OCI-LY7 (cell line): ENCODE data around the gene USP22. TPM values are rescaled to one million over a fixed set of nuclear protein-coding genes. Genes with fewer than 3 reads are reported as not detected.

Source experiments
- BruUV-seq: library from RNA; stranded (reverse); fragments of 400-500 nt; replicated peaks from 2 replicates; lab custom pipeline; 2021; lab: Mats Ljungman, UMichigan
- CTCF ChIA-PET: fragments of 300-600 bp; sonication (Branson Sonifier 250); formaldehyde crosslinking; loops from one replicate; lab custom pipeline; 2022; ENCODE audit warnings: antibody characterized with exemption; ENCODE audit not compliant: unreplicated experiment; lab: Charles Lee
- POLR2A ChIA-PET: fragments of 300-600 bp; sonication (Branson Sonifier 250); formaldehyde crosslinking; loops from one replicate; lab custom pipeline; 2022; ENCODE audit warnings: antibody characterized with exemption; lab: Charles Lee
- DNase-seq: peaks from one replicate; pipeline ENCODE4 v3.0.0-alpha.2; 2015; ENCODE audit warnings: low spot score
- H2AFZ ChIP-seq: fragments of 200-600 bp; sonication (generic), shearing (Covaris generic); 2 replicates; pipeline ENCODE4 v1.6.1; 2014; ENCODE audit warnings: mild to moderate bottlenecking, antibody characterized with exemption, low read length, moderate library complexity
- H3K27ac ChIP-seq: fragments of 200-600 bp; sonication (generic); 2 replicates; pipeline ENCODE4 v1.5.1; 2014; ENCODE audit warnings: mixed run types, low read depth, mild to moderate bottlenecking, moderate library complexity, low read length, inconsistent platforms; ENCODE audit not compliant: poor library complexity, severe bottlenecking
- H3K36me3 ChIP-seq: fragments of 200-600 bp; sonication (generic); 2 replicates; pipeline ENCODE4 v1.6.1; 2014; ENCODE audit warnings: mild to moderate bottlenecking, antibody characterized with exemption, low read length, moderate library complexity, mixed read lengths; ENCODE audit not compliant: insufficient read depth
- H3K4me1 ChIP-seq: fragments of 200-600 bp; sonication (generic); 2 replicates; pipeline ENCODE4 v1.5.1; 2014; ENCODE audit warnings: mild to moderate bottlenecking, low read length; ENCODE audit not compliant: insufficient read depth, poor library complexity, severe bottlenecking
- H3K4me2 ChIP-seq: fragments of 200-600 bp; sonication (generic); 2 replicates; pipeline ENCODE4 v1.6.1; 2014; ENCODE audit warnings: mild to moderate bottlenecking, low read length
- H3K4me3 ChIP-seq: fragments of 200-600 bp; sonication (generic); 2 replicates; pipeline ENCODE4 v1.5.1; 2014; ENCODE audit warnings: mild to moderate bottlenecking, low read depth, low read length; ENCODE audit not compliant: poor library complexity, severe bottlenecking
- H3K79me2 ChIP-seq: fragments of 200-600 bp; sonication (generic); 2 replicates; pipeline ENCODE4 v1.6.1; 2016; ENCODE audit warnings: low read depth, mild to moderate bottlenecking, low read length, moderate library complexity, mixed read lengths; ENCODE audit not compliant: insufficient read depth
- H3K9me2 ChIP-seq: fragments of 200-600 bp; sonication (generic); 2 replicates; pipeline ENCODE4 v1.6.1; 2016; ENCODE audit warnings: mild to moderate bottlenecking, low read length, mixed read lengths; ENCODE audit not compliant: insufficient read depth
- H3K9me3 ChIP-seq: fragments of 200-600 bp; sonication (generic); 2 replicates; pipeline ENCODE4 v1.6.1; 2014; ENCODE audit warnings: mild to moderate bottlenecking, mixed run types, low read length, mixed read lengths
- H4K20me1 ChIP-seq: fragments of 200-600 bp; sonication (generic); 2 replicates; pipeline ENCODE4 v1.6.1; 2014; ENCODE audit warnings: mild to moderate bottlenecking, antibody characterized with exemption, low read length, moderate library complexity, mixed read lengths; ENCODE audit not compliant: insufficient read depth
- CTCF ChIP-seq: fragments of 200-600 bp; sonication (generic); conservative IDR thresholded peaks from 2 replicates; pipeline ENCODE4 v1.5.1; 2014; ENCODE audit warnings: mild to moderate bottlenecking, antibody characterized with exemption, low read length, moderate library complexity, mixed read lengths
- EZH2phosphoT487 ChIP-seq: fragments of 200-600 bp; sonication (generic); IDR thresholded peaks from 2 replicates; pipeline ENCODE4 v1.6.1; 2018; ENCODE audit warnings: low read depth, borderline replicate concordance, mild to moderate bottlenecking, mixed run types, antibody characterized with exemption, low read length, moderate library complexity, mixed read lengths
- intact Hi-C: fragments of 100-400 bp; cut with micrococcal nuclease; formaldehyde crosslinking; loops from one replicate; pipeline ENCODE4 v1.10.0; 2022; ENCODE audit not compliant: unreplicated experiment
- total RNA-seq, 2 experiments: library from RNA; depleted of rRNA in 1 of 2; stranded (reverse); fragments of >200 nt in 1 of 2; shearing (Covaris generic) in 1 of 2; gene quantifications; 2 replicates each; pipeline ENCODE4 v1.2.3, GENCODE V29; 2014 to 2022

USP22 gene
- total RNA-seq, 2 experiments from 2014 or later = 180 to 302 TPM

DNA sequence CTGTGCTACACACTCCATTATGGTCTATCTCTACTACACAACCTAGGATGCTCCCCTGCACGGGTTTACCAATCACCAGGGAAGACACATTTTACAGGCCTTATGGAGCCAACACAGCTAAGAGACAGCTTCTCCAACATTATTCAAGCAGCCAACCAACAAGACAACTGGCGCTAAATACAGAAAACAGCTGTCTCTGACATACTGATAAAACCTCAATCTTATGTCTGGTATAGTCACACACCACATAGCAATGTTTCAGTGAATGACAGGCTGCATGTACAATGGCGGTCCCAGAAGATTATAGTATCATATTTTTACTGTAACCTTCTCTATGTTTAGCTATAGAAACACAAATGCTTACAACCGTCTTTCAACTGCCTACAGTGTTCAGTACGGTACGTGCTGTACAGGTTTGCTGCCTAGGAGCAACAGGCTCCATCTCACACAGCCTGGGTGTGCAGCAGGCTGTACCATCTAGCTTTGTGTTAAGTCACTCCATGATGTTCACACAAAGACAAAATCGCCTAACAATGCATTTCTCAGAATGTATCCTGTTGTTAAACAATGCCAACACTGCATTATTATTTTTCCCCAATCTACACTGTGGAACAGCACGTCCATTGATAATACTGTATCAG is 10.9 kb downstream of the USP22 start:
- TF ChIP-seq EZH2phosphoT487 (no peak), CTCF (no peak)
- POLR2A ChIA-PET = interaction anchor here (0.7 to 2.0 kb wide), 2 partner anchors 32 to 67 kb away, joined by 3 to 6 read pairs; no protein-coding TSS in a partner anchor

GRCh38 chr17:21030375-21030774 is 12.4 kb downstream of the USP22 start:
- no peak for DNase-seq
- H3K36me3 ChIP-seq = peaks cover 98% of the 10 kb centered on the region
- peaks cover 100% of the 10 kb centered on the region for H3K79me2 ChIP-seq
- ChIA-PET CTCF (no interaction called here), POLR2A (no interaction called here)
- no peak overlapping the region for H2AFZ ChIP-seq
- intact Hi-C loops = no loop called here
- no peaks in the 10 kb centered on the region for H3K9me2 ChIP-seq
- no TSS peak for BruUV-seq
- no peak overlapping the region for H3K4me3 ChIP-seq
- H3K9me3 ChIP-seq = no peaks in the 10 kb centered on the region
- TF ChIP-seq EZH2phosphoT487 (no peak), CTCF (no peak)
- H4K20me1 ChIP-seq = peaks cover 75% of the 10 kb centered on the region
- H3K4me1 ChIP-seq = peaks cover 39% of the 10 kb centered on the region
- 0 out of 2 replicates have a peak overlapping the region, but pooled peaks have one; percentile 6 for H3K4me2 ChIP-seq
- no peak overlapping the region for H3K27ac ChIP-seq

More for the DNA sequence above, 10.9 kb downstream of the USP22 start:
- Histone ChIP-seq H2AFZ (no peak overlapping the region), H3K4me3 (no peak overlapping the region), H3K9me2 (no peaks in the 10 kb centered on the region), H3K4me2 (no peak overlapping the region), H3K4me1 (peaks cover 54% of the 10 kb centered on the region), H3K36me3 (peaks cover 96% of the 10 kb centered on the region), H3K79me2 (peaks cover 100% of the 10 kb centered on the region), H3K27ac (no peak overlapping the region), H3K9me3 (no peaks in the 10 kb centered on the region), H4K20me1 (peaks cover 79% of the 10 kb centered on the region)
- intact Hi-C loops = no loop called here
- no TSS peak for BruUV-seq
- CTCF ChIA-PET = no interaction called here
- DNase-seq = no peak

DNA sequence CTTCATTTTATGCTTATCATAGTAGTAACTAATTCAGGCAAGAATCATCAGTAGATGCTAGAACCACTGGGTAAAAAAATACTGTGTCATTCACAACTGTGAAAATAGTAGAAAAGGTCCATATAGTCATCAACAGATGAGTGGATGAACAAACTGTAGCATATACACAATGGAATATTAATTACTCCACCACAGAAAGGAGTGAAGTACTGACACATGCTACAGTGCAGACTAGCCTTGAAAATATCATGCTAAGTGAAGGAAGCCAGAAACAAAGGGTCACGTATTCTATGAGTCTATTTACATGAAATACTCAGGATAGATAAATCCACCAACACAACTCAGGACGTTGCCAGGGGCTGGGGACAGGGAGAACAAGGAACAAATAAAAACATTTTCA is 13.3 kb downstream of the USP22 start:
- Histone ChIP-seq H3K4me3 (no peak overlapping the region), H3K9me2 (no peaks in the 10 kb centered on the region), H3K79me2 (peaks cover 100% of the 10 kb centered on the region), H4K20me1 (peaks cover 75% of the 10 kb centered on the region), H3K36me3 (peaks cover 98% of the 10 kb centered on the region), H3K4me2 (no peak overlapping the region), H3K9me3 (no peaks in the 10 kb centered on the region), H3K4me1 (peaks cover 31% of the 10 kb centered on the region), H2AFZ (no peak overlapping the region), H3K27ac (no peak overlapping the region)
- ChIA-PET CTCF (no interaction called here), POLR2A (no interaction called here)
- intact Hi-C loops = no loop called here
- DNase-seq = no peak
- no peak for TF ChIP-seq EZH2phosphoT487
- no peak for TF ChIP-seq CTCF
- BruUV-seq = no TSS peak
